Stimulated activated CD8-positive, alpha-beta memory T cell treated with anti-CD3 and anti-CD28 coated beads, Interleukin-15, amount 100 ng/mL, for 1 hour (primary cell): ENCODE measurements around the gene TTC5.
"Not testable (repeated sequence)": the region's sequence is repeated elsewhere in the genome, so short reads cannot be mapped to it uniquely, and the experiment has no call there.

ENCODE experiments used
- DNase-seq: peaks from one replicate; pipeline ENCODE4 v3.0.0-alpha.2; 2020; ENCODE audit warnings: low read depth

Gene TTC5

GRCh38 chr14:20305265-20306078 is at the start of gene TTC5:
TTC5 (minus strand) TSS chr14:20305951; CDS start chr14:20305937, 14 bp downstream.
- DNase-seq: peak; percentile 90

- DNase-seq: no peak
Observed at GRCh38 chr14:20350860-20351259, 45.1 kb upstream of the TTC5 start.

GRCh38 chr14:20350282-20350681 is 44.5 kb upstream of the TTC5 start:
- DNase-seq: no peak

DNA sequence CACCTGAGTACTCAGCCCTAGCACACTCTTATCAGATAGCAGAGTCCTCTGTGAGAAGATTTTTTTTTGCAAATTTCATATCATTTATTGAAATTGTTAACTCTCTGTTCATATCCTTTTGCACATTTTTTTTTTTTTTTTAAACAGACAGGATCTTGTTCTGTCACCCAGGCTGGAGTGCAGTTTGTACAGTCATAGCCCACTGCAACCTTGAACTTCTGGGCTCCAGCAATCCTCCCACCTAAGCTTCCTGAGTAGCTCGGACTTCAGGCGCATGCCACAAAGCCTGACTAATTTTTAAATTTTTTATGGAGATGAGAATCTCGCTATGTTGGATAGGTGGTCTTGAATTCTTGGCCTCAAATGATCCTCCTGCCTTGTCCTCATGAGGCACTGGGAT is 42.0 kb upstream of the TTC5 start:
- no peak for DNase-seq

- DNase-seq: no peak
Observed at GRCh38 chr14:20346713-20347112, 41.0 kb upstream of the TTC5 start.

DNA sequence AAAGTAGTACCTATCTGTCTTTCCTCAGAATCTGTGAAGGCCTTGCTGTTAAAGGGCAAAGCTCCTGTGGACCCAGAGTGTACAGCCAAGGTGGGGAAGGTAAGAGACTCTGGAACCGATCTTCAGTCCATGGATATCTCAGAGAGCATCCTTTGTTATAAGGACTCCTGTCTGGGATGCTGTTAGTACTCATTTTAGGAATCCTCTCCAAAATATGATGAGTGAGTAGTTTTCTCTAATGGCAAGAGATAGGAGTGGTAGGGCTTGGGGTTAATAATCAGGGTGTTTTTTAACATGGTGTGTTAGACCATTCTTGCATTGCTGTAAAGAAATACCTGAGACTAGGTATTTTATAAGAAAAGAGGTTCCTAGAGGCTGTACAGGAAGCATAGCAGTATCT is 39.6 kb upstream of the TTC5 start:
- no peak for DNase-seq

GRCh38 chr14:20343862-20344220 is 38.1 kb upstream of the TTC5 start:
- DNase-seq: no peak

DNA sequence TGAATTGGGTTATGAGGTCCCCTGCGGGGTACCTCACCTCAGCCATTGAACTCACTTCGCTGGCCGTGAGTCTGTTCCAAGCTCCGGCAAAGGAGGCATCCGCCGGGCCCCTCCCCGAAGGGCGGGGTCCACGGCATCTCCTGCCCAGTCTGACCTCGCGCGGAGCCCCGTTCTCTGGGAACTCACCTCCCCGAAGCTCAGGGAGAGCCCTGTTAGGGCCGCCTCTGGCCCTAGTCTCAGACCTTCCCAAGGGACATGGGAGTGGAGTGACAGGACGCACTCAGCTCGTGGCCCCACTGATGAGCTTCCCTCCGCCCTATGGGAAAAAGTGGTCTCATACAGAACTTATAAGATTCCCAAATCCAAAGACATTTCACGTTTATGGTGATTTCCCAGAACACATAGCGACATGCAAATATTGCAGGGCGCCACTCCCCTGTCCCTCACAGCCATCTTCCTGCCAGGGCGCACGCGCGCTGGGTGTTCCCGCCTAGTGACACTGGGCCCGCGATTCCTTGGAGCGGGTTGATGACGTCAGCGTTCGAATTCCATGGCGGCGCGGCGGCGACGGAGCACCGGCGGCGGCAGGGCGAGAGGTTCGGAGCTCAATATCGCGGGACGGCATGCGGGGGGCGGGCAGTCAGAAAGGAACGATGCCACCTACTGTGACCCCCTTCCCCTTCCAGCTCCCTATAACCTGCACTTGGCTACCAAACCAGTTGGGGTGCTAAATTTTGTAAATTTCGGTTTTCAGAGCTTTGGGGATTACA is 37.5 kb upstream of the TTC5 start, which contains the start of gene PARP2:
PARP2 (plus strand) TSS at position 544 of the 770 bp plus-strand sequence; CDS start at position 551, 7 bp downstream.
- DNase-seq: peak; percentile 70

DNA sequence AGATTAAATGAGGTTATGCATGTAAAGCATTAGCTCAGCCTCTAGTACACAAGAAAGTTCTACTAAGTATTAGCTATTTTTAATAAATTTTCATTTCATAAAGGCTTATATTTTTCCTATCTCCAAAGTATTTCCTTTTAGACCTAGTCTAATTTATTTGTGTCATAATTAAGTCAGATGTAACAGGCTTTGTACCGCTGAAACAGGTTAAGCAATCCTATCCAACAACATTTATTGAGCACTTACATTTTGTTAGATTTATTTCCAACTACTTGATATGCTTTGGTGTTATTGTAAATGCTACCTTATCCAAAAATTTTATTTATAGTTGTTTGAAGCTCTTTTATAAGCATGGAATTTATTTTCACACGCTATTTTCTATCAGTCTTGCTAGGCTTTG is 35.9 kb upstream of the TTC5 start:
- DNase-seq: no peak

GRCh38 chr14:20341032-20341431 is 35.3 kb upstream of the TTC5 start:
- DNase-seq: not testable (repeated sequence)

- no peak for DNase-seq
Observed at GRCh38 chr14:20334017-20334416, 28.3 kb upstream of the TTC5 start.

DNA sequence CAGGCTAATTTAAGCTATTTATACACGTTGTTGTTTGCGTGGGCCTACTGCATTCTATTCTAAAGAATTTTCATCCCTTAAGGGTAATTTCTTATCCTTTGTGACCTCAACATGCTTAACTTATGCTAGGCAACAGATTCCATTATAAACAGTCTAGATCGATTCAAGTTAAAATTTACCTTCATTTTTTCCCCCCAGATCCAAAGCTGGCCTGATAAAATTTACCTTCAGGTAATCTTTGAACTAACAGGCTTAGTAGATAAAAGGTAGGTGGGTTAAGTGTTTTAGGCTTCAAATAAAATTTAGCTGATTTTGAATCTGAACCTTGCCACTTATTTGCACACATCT is 27.7 kb upstream of the TTC5 start:
- no peak for DNase-seq

GRCh38 chr14:20332788-20333493 is 27.2 kb upstream of the TTC5 start, which contains the start of gene CCNB1IP1:
CCNB1IP1 (minus strand) TSS chr14:20333279; CDS start chr14:20316523, 16,756 bp downstream.
- no peak for DNase-seq

- DNase-seq: no peak
Observed at GRCh38 chr14:20332431-20332787, 26.7 kb upstream of the TTC5 start.

DNA sequence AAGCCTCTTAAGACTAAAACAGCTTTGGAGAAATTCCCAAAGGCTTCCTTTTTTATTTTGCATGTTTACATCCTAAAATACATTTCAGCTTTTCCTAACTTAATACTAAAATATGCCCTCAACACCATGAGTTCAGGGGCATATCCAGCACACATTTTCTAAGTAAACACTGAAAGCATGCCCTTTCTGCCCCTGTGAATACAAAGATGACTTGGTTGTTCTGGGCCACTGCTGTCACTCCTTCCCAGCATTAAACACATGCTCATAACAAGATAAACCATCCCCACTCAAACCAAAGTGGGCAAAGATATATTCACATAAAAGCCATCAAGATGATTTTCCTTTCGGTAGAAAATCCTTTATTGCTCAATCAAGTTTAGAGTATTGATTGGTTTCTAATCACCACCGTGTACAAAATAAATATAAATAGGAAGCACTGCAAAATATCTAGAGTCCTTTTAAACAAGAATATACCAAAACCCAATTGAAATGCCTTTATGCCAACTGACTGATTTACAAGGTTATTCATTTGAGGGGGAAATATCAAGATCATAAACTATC is 25.4 kb upstream of the TTC5 start:
- DNase-seq: no peak

DNA sequence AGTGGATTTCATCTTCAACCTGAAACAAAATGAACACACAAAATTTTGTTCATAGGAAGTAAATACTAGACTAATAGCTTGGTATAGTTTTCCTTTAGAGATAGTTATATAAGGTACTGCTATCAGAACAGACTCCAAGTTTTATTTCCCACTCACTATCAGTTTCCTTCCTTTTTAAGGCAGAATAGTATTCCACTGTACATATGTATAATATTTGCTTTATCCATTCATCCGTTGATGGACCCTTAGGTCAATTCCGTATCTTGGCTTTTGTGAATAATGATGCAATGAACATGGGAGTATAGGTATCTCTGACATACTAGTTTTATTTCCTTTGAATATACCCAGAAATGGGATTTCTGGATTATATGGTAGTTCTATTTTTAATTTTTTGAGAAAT is 23.6 kb upstream of the TTC5 start:
- no peak for DNase-seq

- DNase-seq: no peak
Observed at GRCh38 chr14:20328705-20329104, 23.0 kb upstream of the TTC5 start.

DNA sequence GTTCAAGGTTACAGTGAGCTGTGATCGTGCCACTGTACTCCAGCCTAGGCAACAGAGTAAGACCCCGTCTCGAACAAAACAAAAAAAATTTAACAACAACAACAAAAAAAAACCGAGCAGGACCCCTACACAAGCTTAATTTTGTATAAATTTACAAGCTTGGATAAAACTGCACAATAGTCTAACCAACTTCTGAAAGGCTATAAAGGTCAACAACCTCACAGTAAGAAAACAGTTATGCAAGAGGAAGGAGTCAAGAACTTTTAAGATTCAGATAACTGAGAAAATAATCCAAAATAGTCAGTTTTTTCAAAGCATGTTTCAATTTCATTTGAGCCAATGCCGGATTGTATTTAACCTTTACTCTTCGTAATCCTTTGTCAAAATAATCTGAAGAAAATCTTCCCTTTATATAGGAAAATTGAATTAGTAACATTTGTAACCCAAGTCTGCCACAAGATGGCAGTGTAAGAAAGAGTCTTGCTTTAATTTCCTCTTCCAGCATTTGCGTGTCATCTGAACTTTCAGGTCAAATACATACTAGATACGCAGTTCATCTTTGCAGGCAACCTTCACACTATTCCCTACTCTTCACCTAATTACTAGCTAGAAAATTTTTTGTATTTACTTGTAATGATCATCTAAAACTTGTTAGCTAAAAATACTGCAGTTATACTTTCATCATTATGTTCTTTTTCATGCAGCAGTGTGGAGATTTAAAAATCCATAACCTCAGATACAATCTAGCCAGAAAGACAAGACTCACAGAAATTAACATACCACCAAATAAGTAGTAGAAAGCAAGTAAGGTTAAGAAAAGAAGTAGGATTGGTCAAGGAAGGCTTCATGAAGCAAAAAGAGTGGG is 21.5 kb upstream of the TTC5 start:
- DNase-seq: no peak

DNA sequence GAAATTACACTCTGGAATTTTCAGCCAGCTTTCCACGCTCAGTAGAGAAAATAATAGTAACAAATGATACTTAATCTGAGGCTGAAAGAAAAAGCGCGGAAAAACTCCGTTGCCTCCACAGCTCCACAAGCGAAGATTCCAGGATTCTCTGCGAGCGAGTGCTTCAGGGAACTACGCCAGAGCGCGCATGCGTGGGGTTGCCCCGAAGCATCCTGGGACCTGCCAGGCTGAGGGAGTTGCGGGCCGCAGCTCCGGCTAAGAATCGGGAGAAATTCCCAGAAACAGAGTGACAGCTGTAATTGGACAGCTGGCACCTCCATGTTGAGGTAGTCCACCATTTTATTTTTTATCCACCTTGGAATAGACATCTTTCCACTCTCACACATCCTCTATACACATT is 12.0 kb upstream of the TTC5 start:
- DNase-seq: no peak

- no peak for DNase-seq
Observed at GRCh38 chr14:20314026-20314425, 8.3 kb upstream of the TTC5 start.

DNA sequence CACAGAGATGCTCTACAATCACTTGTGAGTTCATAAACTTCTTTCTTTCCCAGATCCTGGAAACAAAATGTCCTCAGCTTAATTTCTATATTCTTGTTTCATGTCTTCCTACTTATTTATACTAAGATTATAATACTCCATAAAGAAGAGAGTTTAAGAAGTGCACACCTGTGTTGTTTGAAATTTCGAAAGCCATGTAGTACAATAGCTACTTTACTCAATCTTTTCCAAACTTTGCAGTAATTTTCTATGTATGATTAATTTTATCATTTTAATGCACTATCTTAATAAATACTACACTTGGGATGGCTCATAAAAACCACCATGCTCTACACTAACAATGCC is 300 bp upstream of the TTC5 start:
- no peak for DNase-seq
